Stomach (tissue), 4 donors: Measurements from ENCODE around the gene WDR44.

Experiments used
- POLR2A ChIP-seq, 4 donors: fragments of 450-650 bp; IDR thresholded peaks; one replicate each; pipeline ENCODE4 v1.6.1; 2016; ENCODE audit warnings: antibody characterized with exemption in 4 of 4, control low read depth in 2 of 4, mild to moderate bottlenecking in 1 of 4, moderate library complexity in 1 of 4
- TF ChIP-seq, protein P1 (sequence below), 7 experiments: fragments of 450-650 bp in 4 of 7; fragments of 200-600 bp in 3 of 7; sonication (generic) in 3 of 7; IDR thresholded peaks; one replicate each; pipeline ENCODE4 v1.5.1; 2016 to 2019; ENCODE audit warnings: antibody characterized with exemption in 7 of 7, control low read depth in 2 of 7, mild to moderate bottlenecking in 1 of 7

- TF ChIP-seq POLR2A (IDR thresholded peaks at IDR 0.05), result no peak
- TF ChIP-seq, protein P1, sequence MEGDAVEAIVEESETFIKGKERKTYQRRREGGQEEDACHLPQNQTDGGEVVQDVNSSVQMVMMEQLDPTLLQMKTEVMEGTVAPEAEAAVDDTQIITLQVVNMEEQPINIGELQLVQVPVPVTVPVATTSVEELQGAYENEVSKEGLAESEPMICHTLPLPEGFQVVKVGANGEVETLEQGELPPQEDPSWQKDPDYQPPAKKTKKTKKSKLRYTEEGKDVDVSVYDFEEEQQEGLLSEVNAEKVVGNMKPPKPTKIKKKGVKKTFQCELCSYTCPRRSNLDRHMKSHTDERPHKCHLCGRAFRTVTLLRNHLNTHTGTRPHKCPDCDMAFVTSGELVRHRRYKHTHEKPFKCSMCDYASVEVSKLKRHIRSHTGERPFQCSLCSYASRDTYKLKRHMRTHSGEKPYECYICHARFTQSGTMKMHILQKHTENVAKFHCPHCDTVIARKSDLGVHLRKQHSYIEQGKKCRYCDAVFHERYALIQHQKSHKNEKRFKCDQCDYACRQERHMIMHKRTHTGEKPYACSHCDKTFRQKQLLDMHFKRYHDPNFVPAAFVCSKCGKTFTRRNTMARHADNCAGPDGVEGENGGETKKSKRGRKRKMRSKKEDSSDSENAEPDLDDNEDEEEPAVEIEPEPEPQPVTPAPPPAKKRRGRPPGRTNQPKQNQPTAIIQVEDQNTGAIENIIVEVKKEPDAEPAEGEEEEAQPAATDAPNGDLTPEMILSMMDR (IDR thresholded peaks at IDR 0.05), result no peak
These were observed 30.4 kb upstream of the WDR44 start for GRCh38 chrX:118315529-118315928.
